Spleen (tissue), 11 donors: ENCODE results near the gene RBM26. TPM values are rescaled to one million over a fixed set of nuclear protein-coding genes. Genes with fewer than 3 reads are reported as not detected.

Source experiments
- DNase-seq: peaks from one replicate; pipeline ENCODE4 v3.0.0-alpha.2; 2020
- H3K27ac ChIP-seq, 8 donors: fragments of 200-600 bp; sonication (generic) in 7 of 8; 1 replicate in 4 of 8; 2 replicates in 4 of 8; pipeline versions ENCODE4 v1.5.0 to v1.8.0; 2016 to 2021; ENCODE audit warnings: inconsistent platforms in 4 of 8, mild to moderate bottlenecking in 4 of 8, moderate library complexity in 1 of 8
- H3K27me3 ChIP-seq, 7 donors: fragments of 200-600 bp; sonication (generic) in 6 of 7; replicated peaks in 1 of 7; 1 replicate in 4 of 7; 2 replicates in 3 of 7; pipeline versions ENCODE4 v1.5.0 to v1.8.0; 2016 to 2021; ENCODE audit warnings: inconsistent platforms in 3 of 7, mild to moderate bottlenecking in 1 of 7
- H3K36me3 ChIP-seq, 6 donors: fragments of 200-600 bp; sonication (generic) in 5 of 6; 1 replicate in 4 of 6; 2 replicates in 2 of 6; pipeline versions ENCODE4 v1.5.0 to v1.8.0; 2016 to 2021; ENCODE audit warnings: inconsistent platforms in 2 of 6
- H3K4me1 ChIP-seq, 6 donors: fragments of 200-600 bp; sonication (generic) in 5 of 6; 1 replicate in 3 of 6; 2 replicates in 3 of 6; pipeline versions ENCODE4 v1.5.0 to v1.8.0; 2016 to 2021; ENCODE audit warnings: inconsistent platforms in 3 of 6
- H3K4me3 ChIP-seq, 8 donors: fragments of 200-600 bp; sonication (generic) in 7 of 8; 1 replicate in 4 of 8; 2 replicates in 4 of 8; pipeline versions ENCODE4 v1.5.0 to v1.8.0; 2016 to 2021; ENCODE audit warnings: inconsistent platforms in 4 of 8, mild to moderate bottlenecking in 4 of 8, moderate library complexity in 2 of 8
- H3K9me3 ChIP-seq, 8 donors: fragments of 200-600 bp; sonication (generic) in 7 of 8; 1 replicate in 4 of 8; 2 replicates in 4 of 8; pipeline versions ENCODE4 v1.5.0 to v1.8.0; 2016 to 2021; ENCODE audit warnings: inconsistent platforms in 4 of 8
- CTCF ChIP-seq, 11 experiments: fragments of 200-600 bp in 7 of 11; fragments of 450-650 bp in 4 of 11; sonication (generic) in 4 of 11; IDR thresholded peaks in 8 of 11; conservative IDR thresholded peaks in 3 of 11; 1 replicate in 7 of 11; 2 replicates in 4 of 11; pipeline versions ENCODE4 v1.4.0 to v1.8.0; 2016 to 2021; ENCODE audit warnings: antibody characterized with exemption in 11 of 11, inconsistent platforms in 4 of 11, mild to moderate bottlenecking in 1 of 11
- POLR2A ChIP-seq, 3 donors: fragments of 450-650 bp; IDR thresholded peaks; one replicate each; pipeline ENCODE4 v1.5.1; 2017; ENCODE audit warnings: antibody characterized with exemption in 3 of 3, mild to moderate bottlenecking in 1 of 3
- POLR2AphosphoS5 ChIP-seq, 3 donors: sonication (generic); formaldehyde crosslinking; IDR thresholded peaks; one replicate each; pipeline ENCODE4 v1.5.1; 2017; ENCODE audit warnings: antibody characterized with exemption in 3 of 3
- whole genome bisulfite sequencing, 5 donors: extraction: QIAGEN DNeasy Blood & Tissue Kit in 3 of 5; methylation state at CpG; one replicate each; pipeline versions ENCODE4 v1.1.5 to v1.1.7; 2013 to 2018; 5-methylcytosine and 5-hydroxymethylcytosine counted together
- intact Hi-C: fragments of 100-400 bp; cut with DNase I; formaldehyde crosslinking; loops from one replicate; pipeline ENCODE4 v1.15.0; 2023; ENCODE audit warnings: low total_unique reads
- polyA plus RNA-seq, 3 donors: library from polyadenylated mRNA; stranded (reverse); fragments of 200-250 nt; gene quantifications; one replicate each; pipeline ENCODE4 v1.2.1, GENCODE V29; 2013
- total RNA-seq, 7 donors: library from RNA; depleted of rRNA in 3 of 7; stranded (reverse); fragments of >200 nt in 3 of 7; fragmentation: NEBNext Ultra II Directional in 4 of 7; extraction: Animal tissue kit (Norgen Biotek cat#: 25700) in 4 of 7; gene quantifications; one replicate each; pipeline versions ENCODE4 v1.1.0 to v1.2.1, GENCODE V29; 2016 to 2021
- donor health status: healthy with polysubstance abuse.
- donor health status: DM: no; HTN: no; CAD: no; lungs with moderate emphysema.
- donor health status: DM: no; HTN: no; CAD: no.
- donor health status: Bipolar disorder and iron deficiency.
- donor health status: healthy.
- donor health status: DM: no; HTN: no; CAD: no.
- donor health status: DM: yes; HTN: yes; CAD: no.

The RBM26 gene
- total and polyA plus RNA-seq, 10 donors = 25.6 to 87.6 (median 63.6) TPM

GRCh38 chr13:79432992-79433391 lies 26.9 kb upstream of the RBM26 start:
- DNase-seq = peak; percentile 60
- no peaks in the 10 kb centered on the region for H3K27me3 ChIP-seq
- no peak overlapping the region for H3K4me3 ChIP-seq
- H3K27ac ChIP-seq = no peak overlapping the region
- no peaks in the 10 kb centered on the region for H3K9me3 ChIP-seq
- no peaks in the 10 kb centered on the region for H3K36me3 ChIP-seq
- WGBS, 5 donors = 91 to 97% (median 96%) methylated on average over 8 to 11 of the region's 11 CpGs
- intact Hi-C loops = no loop called here
- TF ChIP-seq POLR2A (IDR thresholded peaks at IDR 0.05) (no peak), CTCF (IDR thresholded peaks at IDR 0.05 in 8 of 11, conservative IDR thresholded peaks at IDR 0.05 in 3 of 11) (no peak), POLR2AphosphoS5 (IDR thresholded peaks at IDR 0.05) (no peak)
- no peaks in the 10 kb centered on the region for H3K4me1 ChIP-seq

- intact Hi-C loops = no loop called here
- no peak for DNase-seq
- H3K36me3 ChIP-seq = no peaks in the 10 kb centered on the region
- H3K27me3 ChIP-seq = no peaks in the 10 kb centered on the region
- H3K27ac ChIP-seq = no peak overlapping the region
- no peak for TF ChIP-seq POLR2A (IDR thresholded peaks at IDR 0.05)
- no peak overlapping the region for H3K4me3 ChIP-seq
- no peaks in the 10 kb centered on the region for H3K9me3 ChIP-seq
- no peaks in the 10 kb centered on the region for H3K4me1 ChIP-seq
- WGBS, 5 donors = 92 to 98% (median 93%) methylated on average over 5 to 6 of the region's 6 CpGs
These were observed 26.0 kb upstream of the RBM26 start for GRCh38 chr13:79432086-79432485.

- intact Hi-C loops = loop anchor here (5.0 kb wide), 1 partner anchor 113 kb away; no protein-coding TSS in a partner anchor
- no peak overlapping the region for H3K4me3 ChIP-seq
- H3K4me1 ChIP-seq = no peaks in the 10 kb centered on the region
- no peak overlapping the region for H3K27ac ChIP-seq
- H3K36me3 ChIP-seq = no peaks in the 10 kb centered on the region
- no peak for DNase-seq
- TF ChIP-seq POLR2A (IDR thresholded peaks at IDR 0.05) (no peak), POLR2AphosphoS5 (IDR thresholded peaks at IDR 0.05) (no peak), CTCF (IDR thresholded peaks at IDR 0.05 in 8 of 11, conservative IDR thresholded peaks at IDR 0.05 in 3 of 11) (no peak)
- no peaks in the 10 kb centered on the region for H3K27me3 ChIP-seq
- no peaks in the 10 kb centered on the region for H3K9me3 ChIP-seq
These were observed 23.3 kb upstream of the RBM26 start for GRCh38 chr13:79429309-79429708.

- 49 to 85% (median 71%) methylated on average over 2 of the region's 2 CpGs for WGBS, 5 donors
- intact Hi-C loops = loop anchor here (5.0 kb wide), 1 partner anchor 114 kb away; no protein-coding TSS in a partner anchor
- TF ChIP-seq CTCF (IDR thresholded peaks at IDR 0.05 in 8 of 11, conservative IDR thresholded peaks at IDR 0.05 in 3 of 11) = no peak
- TF ChIP-seq POLR2A (IDR thresholded peaks at IDR 0.05) = no peak
- TF ChIP-seq POLR2AphosphoS5 (IDR thresholded peaks at IDR 0.05) = no peak
- no peaks in the 10 kb centered on the region for H3K4me1 ChIP-seq
- no peaks in the 10 kb centered on the region for H3K36me3 ChIP-seq
- H3K27ac ChIP-seq = no peak overlapping the region
- no peaks in the 10 kb centered on the region for H3K27me3 ChIP-seq
- H3K4me3 ChIP-seq = no peak overlapping the region
- no peak for DNase-seq
- H3K9me3 ChIP-seq = no peaks in the 10 kb centered on the region
These were observed 21.8 kb upstream of the RBM26 start for GRCh38 chr13:79427883-79428282.

- 90 to 100% (median 92%) methylated on average over 1 of the region's 1 CpG for WGBS, 5 donors
- Histone ChIP-seq H3K4me3 (no peak overlapping the region), H3K27ac (no peak overlapping the region), H3K9me3 (no peaks in the 10 kb centered on the region), H3K36me3 (peaks cover 0 to 1% (median 0%) of the 10 kb centered on the region in 6 donors), H3K4me1 (no peaks in the 10 kb centered on the region), H3K27me3 (no peaks in the 10 kb centered on the region)
- intact Hi-C loops = loop anchor here (5.0 kb wide), 1 partner anchor 115 kb away; no protein-coding TSS in a partner anchor
- TF ChIP-seq POLR2A (IDR thresholded peaks at IDR 0.05) (no peak), CTCF (IDR thresholded peaks at IDR 0.05 in 8 of 11, conservative IDR thresholded peaks at IDR 0.05 in 3 of 11) (no peak), POLR2AphosphoS5 (IDR thresholded peaks at IDR 0.05) (no peak)
- DNase-seq = no peak
These were observed 21.2 kb upstream of the RBM26 start for GRCh38 chr13:79427265-79427664.
